Fibroblast of lung (primary cell): ENCODE data around the gene CLPTM1L. TPM values are rescaled to one million over a fixed set of nuclear protein-coding genes. Genes with fewer than 3 reads are reported as not detected.

Experiments used
- DNase-seq, 2 donors: peaks; one replicate each; pipeline versions ENCODE4 v3.0.0 to v3.0.0-alpha.2; 2010; ENCODE audit warnings: low read depth in 2 of 2
- H2AFZ ChIP-seq: 2 replicates; pipeline ENCODE4 v1.5.1; 2012; ENCODE audit warnings: low read length, control low read depth, inconsistent platforms
- H3K27ac ChIP-seq: 2 replicates; pipeline ENCODE4 v1.5.1; 2011; ENCODE audit warnings: low read length, control low read depth; ENCODE audit not compliant: insufficient read depth
- H3K27me3 ChIP-seq: 2 replicates; pipeline ENCODE4 v1.5.1; 2011; ENCODE audit warnings: mild to moderate bottlenecking, low read length; ENCODE audit not compliant: control insufficient read depth, insufficient read depth
- H3K36me3 ChIP-seq: 2 replicates; pipeline ENCODE4 v1.5.1; 2011; ENCODE audit warnings: low read length; ENCODE audit not compliant: control insufficient read depth, insufficient read depth
- H3K4me1 ChIP-seq: 2 replicates; pipeline ENCODE4 v1.5.1; 2011; ENCODE audit warnings: low read length; ENCODE audit not compliant: control insufficient read depth, insufficient read depth; ENCODE audit errors: extremely low read depth
- H3K4me2 ChIP-seq: 2 replicates; pipeline ENCODE4 v1.5.1; 2011; ENCODE audit warnings: low read length, control low read depth; ENCODE audit not compliant: insufficient read depth; ENCODE audit errors: extremely low read depth
- H3K4me3 ChIP-seq, 4 experiments: fragments of 200-600 bp in 1 of 4; sonication (generic) in 1 of 4; replicated peaks in 1 of 4; 2 replicates each; pipeline ENCODE4 v1.5.1; 2011 to 2016; ENCODE audit warnings: low read length in 4 of 4, low read depth in 3 of 4, mild to moderate bottlenecking in 3 of 4, control low read depth in 2 of 4, inconsistent platforms in 1 of 4, mixed read lengths in 1 of 4; ENCODE audit not compliant: insufficient read depth in 1 of 4; ENCODE audit errors: control extremely low read depth in 1 of 4
- H3K79me2 ChIP-seq: 2 replicates; pipeline ENCODE4 v1.5.1; 2012; ENCODE audit warnings: mild to moderate bottlenecking, low read length, inconsistent platforms; ENCODE audit not compliant: control insufficient read depth, insufficient read depth
- H3K9ac ChIP-seq: 2 replicates; pipeline ENCODE4 v1.5.1; 2011; ENCODE audit warnings: mild to moderate bottlenecking, low read length, control low read depth; ENCODE audit not compliant: insufficient read depth
- H3K9me3 ChIP-seq: 2 replicates; pipeline ENCODE4 v1.5.1; 2012; ENCODE audit warnings: low read depth, low read length; ENCODE audit not compliant: control insufficient read depth, insufficient read depth
- H4K20me1 ChIP-seq: 2 replicates; pipeline ENCODE4 v1.5.1; 2011; ENCODE audit warnings: low read length; ENCODE audit not compliant: control insufficient read depth, insufficient read depth; ENCODE audit errors: extremely low read depth
- EZH2 ChIP-seq: IDR thresholded peaks from 2 replicates; pipeline ENCODE4 v1.5.1; 2012; ENCODE audit warnings: low read length, control low read depth, mild to moderate bottlenecking; ENCODE audit errors: missing control alignments
- polyA plus RNA-seq, 2 donors: library from polyadenylated mRNA; depleted of rRNA in 1 of 2; stranded (reverse) in 1 of 2; unstranded in 1 of 2; fragments of >200 nt; gene quantifications; 2 replicates each; pipeline ENCODE4 v1.2.1, GENCODE V29; 2011 to 2012; ENCODE audit warnings: missing spikeins in 1 of 2
- total RNA-seq: library from RNA; depleted of rRNA; stranded (reverse); fragments of >200 nt; gene quantifications from 2 replicates; pipeline ENCODE4 v1.2.1, GENCODE V29; 2014
- TF ChIP-seq, protein P1 (sequence below), 2 donors: IDR thresholded peaks in 1 of 2; conservative IDR thresholded peaks in 1 of 2; 1 replicate in 1 of 2; 2 replicates in 1 of 2; pipeline ENCODE4 v1.5.1; 2011 to 2012; ENCODE audit warnings: low read length in 2 of 2, control low read depth in 1 of 2, inconsistent platforms in 1 of 2, low read depth in 1 of 2, mild to moderate bottlenecking in 1 of 2

CLPTM1L gene
- total and polyA plus RNA-seq, 2 donors (not counting 1 experiment from before 2014, with no cell fraction given): 89.3 to 215 TPM

DNA sequence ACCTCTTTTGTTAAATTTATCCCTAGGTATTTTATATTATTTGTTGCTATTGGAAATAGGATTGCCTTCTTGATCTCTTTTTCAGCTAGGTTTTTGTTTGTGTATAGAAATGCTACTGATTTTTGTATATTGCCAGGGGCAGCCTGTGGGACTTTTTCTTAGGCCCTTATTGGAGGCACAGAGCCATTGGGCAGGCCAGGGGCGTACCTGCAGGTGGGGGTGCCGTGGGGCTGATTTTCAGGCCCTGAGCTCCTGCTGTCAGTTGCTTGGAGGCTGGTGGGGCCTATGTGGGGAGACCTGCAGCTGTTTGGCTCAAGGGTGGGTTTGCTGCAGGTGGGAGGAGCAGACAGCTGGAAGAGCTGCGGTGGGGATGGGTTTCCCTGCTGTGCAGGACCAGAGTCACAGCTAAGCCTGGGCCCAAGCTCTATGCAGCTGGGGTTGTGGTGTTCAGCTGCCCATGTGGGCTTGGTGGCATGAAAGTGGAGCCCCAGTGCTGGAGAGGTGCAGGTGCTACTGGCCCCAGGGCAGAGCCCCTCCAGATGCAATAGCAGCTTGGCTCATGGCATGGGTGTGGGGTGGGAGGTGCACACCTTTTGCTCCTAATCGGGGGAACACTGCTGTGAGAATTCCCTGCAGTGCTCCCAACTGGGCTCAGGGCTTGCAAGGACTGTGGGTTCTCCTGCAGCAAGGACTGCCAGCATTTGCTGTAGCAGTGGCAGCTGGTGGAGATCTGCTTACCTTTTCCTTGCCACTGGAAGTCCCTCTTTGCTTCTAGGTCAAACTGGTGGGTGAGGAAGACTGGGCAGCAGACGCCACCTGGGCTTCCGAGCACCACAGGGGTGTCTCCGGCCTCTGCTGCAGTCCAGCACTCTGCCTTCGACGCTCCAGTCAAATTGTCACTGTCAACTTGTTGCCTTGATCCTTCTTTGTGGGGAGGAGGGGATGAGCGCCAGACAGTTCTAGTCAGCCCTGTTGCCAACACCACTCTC lies 7.6 kb upstream of the CLPTM1L start:
- H2AFZ ChIP-seq: no peak overlapping the region
- no peak for DNase-seq
- no peaks in the 10 kb centered on the region for H3K79me2 ChIP-seq
- H3K4me3 ChIP-seq: no peak overlapping the region
- TF ChIP-seq, protein P1, sequence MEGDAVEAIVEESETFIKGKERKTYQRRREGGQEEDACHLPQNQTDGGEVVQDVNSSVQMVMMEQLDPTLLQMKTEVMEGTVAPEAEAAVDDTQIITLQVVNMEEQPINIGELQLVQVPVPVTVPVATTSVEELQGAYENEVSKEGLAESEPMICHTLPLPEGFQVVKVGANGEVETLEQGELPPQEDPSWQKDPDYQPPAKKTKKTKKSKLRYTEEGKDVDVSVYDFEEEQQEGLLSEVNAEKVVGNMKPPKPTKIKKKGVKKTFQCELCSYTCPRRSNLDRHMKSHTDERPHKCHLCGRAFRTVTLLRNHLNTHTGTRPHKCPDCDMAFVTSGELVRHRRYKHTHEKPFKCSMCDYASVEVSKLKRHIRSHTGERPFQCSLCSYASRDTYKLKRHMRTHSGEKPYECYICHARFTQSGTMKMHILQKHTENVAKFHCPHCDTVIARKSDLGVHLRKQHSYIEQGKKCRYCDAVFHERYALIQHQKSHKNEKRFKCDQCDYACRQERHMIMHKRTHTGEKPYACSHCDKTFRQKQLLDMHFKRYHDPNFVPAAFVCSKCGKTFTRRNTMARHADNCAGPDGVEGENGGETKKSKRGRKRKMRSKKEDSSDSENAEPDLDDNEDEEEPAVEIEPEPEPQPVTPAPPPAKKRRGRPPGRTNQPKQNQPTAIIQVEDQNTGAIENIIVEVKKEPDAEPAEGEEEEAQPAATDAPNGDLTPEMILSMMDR (conservative IDR thresholded peaks at IDR 0.05 in 1 of 2, IDR thresholded peaks at IDR 0.05 in 1 of 2; ENCODE audit: low read depth in 1 of 2, low read length in 2 of 2): no peak
- TF ChIP-seq EZH2: no peak
- no peak overlapping the region for H3K4me2 ChIP-seq
- H4K20me1 ChIP-seq: no peaks in the 10 kb centered on the region
- H3K27me3 ChIP-seq: peaks cover 2% of the 10 kb centered on the region
- H3K36me3 ChIP-seq: no peaks in the 10 kb centered on the region
- H3K27ac ChIP-seq: no peak overlapping the region
- no peaks in the 10 kb centered on the region for H3K4me1 ChIP-seq
- H3K9me3 ChIP-seq: no peaks in the 10 kb centered on the region
- H3K9ac ChIP-seq: no peak overlapping the region

DNA sequence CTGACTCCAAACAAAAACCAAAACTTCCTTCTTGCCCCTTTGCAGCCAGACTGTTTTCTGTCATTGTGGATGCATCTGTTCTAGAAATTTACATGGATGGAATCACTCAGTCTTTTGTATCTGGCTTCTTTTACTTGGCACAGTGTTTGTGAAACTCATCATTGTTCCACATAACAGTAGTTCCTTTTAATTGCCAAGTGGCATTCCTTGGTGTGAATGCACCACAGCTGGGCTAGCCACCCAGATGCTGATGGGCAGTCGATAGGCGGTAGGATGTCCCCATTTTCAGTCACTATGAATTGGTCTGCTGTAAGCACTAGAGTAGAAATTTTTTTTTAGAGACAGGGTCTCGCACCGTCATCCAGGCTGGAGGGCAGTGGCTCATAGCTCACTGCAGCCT lies 6.3 kb upstream of the CLPTM1L start:
- Histone ChIP-seq H3K9ac (no peak overlapping the region), H3K79me2 (no peaks in the 10 kb centered on the region), H2AFZ (no peak overlapping the region), H3K27ac (no peak overlapping the region), H3K27me3 (peaks cover 2% of the 10 kb centered on the region), H3K9me3 (no peaks in the 10 kb centered on the region), H4K20me1 (no peaks in the 10 kb centered on the region), H3K36me3 (no peaks in the 10 kb centered on the region), H3K4me1 (no peaks in the 10 kb centered on the region), H3K4me3 (no peak overlapping the region), H3K4me2 (no peak overlapping the region)
- TF ChIP-seq, protein P1 (conservative IDR thresholded peaks at IDR 0.05 in 1 of 2, IDR thresholded peaks at IDR 0.05 in 1 of 2; ENCODE audit: low read depth in 1 of 2, low read length in 2 of 2): no peak
- TF ChIP-seq EZH2: no peak
- no peak for DNase-seq

DNA sequence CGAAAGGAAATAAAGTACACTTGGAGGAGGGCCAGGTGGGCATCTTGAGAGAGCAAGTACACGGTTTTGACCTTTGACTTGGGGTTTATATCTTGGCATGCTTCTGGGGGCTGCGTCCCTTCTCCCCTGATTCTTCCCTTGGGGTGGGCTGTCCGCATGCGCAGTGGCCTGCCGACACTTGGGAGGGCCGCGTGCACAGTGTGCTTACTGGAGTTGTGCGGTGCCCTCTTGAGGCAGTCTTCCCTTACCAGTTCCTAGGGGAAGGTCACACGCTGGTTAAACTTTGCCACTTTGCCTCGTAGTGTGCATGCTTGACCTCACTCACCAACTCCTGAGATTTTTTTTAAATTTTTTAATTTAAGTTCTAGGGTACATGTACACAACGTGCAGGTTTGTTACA lies 4.3 kb upstream of the CLPTM1L start:
- H3K4me3 ChIP-seq: no peak overlapping the region
- TF ChIP-seq, protein P1 (conservative IDR thresholded peaks at IDR 0.05 in 1 of 2, IDR thresholded peaks at IDR 0.05 in 1 of 2; ENCODE audit: low read depth in 1 of 2, low read length in 2 of 2): no peak
- no peak for TF ChIP-seq EZH2

More for the DNA sequence above, 4.3 kb upstream of the CLPTM1L start:
- H3K27ac ChIP-seq: no peak overlapping the region
- no peak overlapping the region for H3K4me2 ChIP-seq
- no peaks in the 10 kb centered on the region for H3K9me3 ChIP-seq
- no peaks in the 10 kb centered on the region for H3K36me3 ChIP-seq
- no peaks in the 10 kb centered on the region for H3K27me3 ChIP-seq
- no peak for DNase-seq
- H4K20me1 ChIP-seq: no peaks in the 10 kb centered on the region
- H3K4me1 ChIP-seq: peaks cover under 1% of the 10 kb centered on the region
- H3K79me2 ChIP-seq: peaks cover 2% of the 10 kb centered on the region
- H2AFZ ChIP-seq: no peak overlapping the region
- H3K9ac ChIP-seq: no peak overlapping the region
